Measurements from ENCODE around the gene UPF3A. TPM values are rescaled to one million over a fixed set of nuclear protein-coding genes. Genes with fewer than 3 reads are reported as not detected.

UPF3A gene
- polyA plus RNA-seq, 1 experiment: 43.9 TPM

- Histone ChIP-seq H3K36me3 (ENCODE audit: control insufficient read depth, insufficient read depth, low read length) (peaks cover 23% of the 10 kb centered on the region), H3K4me3 (ENCODE audit: low read depth, low read length) (no peak overlapping the region), H3K27me3 (ENCODE audit: control insufficient read depth, insufficient read depth, low read length) (no peaks in the 10 kb centered on the region)
- ChIA-PET POLR2A (no interaction called here), CTCF (no interaction called here)
- DNase-seq (ENCODE audit: low read depth): no peak
- no peak for TF ChIP-seq CTCF (IDR thresholded peaks at IDR 0.05; ENCODE audit: insufficient read depth, low read depth, low read length)
These were observed 6.8 kb downstream of the UPF3A start for GRCh38 chr13:114288157-114288591.

GRCh38 chr13:114296448-114296847, 15.0 kb downstream of the UPF3A start:
- Histone ChIP-seq H3K4me3 (ENCODE audit: low read depth, low read length) (no peak overlapping the region), H3K27me3 (ENCODE audit: control insufficient read depth, insufficient read depth, low read length) (no peaks in the 10 kb centered on the region), H3K36me3 (ENCODE audit: control insufficient read depth, insufficient read depth, low read length) (peaks cover 15% of the 10 kb centered on the region)
- no peak for DNase-seq (ENCODE audit: low read depth)
- TF ChIP-seq CTCF (IDR thresholded peaks at IDR 0.05; ENCODE audit: insufficient read depth, low read depth, low read length): no peak
- ChIA-PET CTCF (no interaction called here), POLR2A (no interaction called here)

- DNase-seq (ENCODE audit: low read depth): no peak
- POLR2A ChIA-PET: no interaction called here
- Histone ChIP-seq H3K4me3 (ENCODE audit: low read depth, low read length) (no peak overlapping the region), H3K36me3 (ENCODE audit: control insufficient read depth, insufficient read depth, low read length) (peaks cover 16% of the 10 kb centered on the region), H3K27me3 (ENCODE audit: control insufficient read depth, insufficient read depth, low read length) (no peaks in the 10 kb centered on the region)
- no peak for TF ChIP-seq CTCF (IDR thresholded peaks at IDR 0.05; ENCODE audit: insufficient read depth, low read depth, low read length)
- CTCF ChIA-PET: no interaction called here
These were observed 15.5 kb downstream of the UPF3A start for GRCh38 chr13:114296902-114297301.

DNA sequence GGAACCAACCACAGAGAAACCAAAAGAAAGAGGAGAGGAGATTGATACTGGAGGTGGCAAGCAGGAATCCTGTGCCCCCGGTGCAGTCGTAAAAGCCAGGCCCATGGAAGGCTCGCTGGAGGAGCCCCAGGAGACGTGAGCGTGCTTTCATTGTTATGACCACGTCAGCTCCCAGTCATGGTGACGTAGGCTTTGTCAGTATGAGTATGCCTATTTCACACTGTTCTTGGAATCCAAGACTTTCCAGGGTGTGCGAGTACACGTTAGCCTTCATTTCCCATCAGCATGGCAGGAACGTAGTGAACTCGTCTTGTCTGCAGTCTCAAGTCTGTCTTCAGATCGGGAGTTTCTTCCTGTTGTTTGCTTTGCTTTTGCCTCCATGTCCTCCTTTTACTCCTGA, 17.5 kb downstream of the UPF3A start:
- TF ChIP-seq CTCF (IDR thresholded peaks at IDR 0.05; ENCODE audit: insufficient read depth, low read depth, low read length): no peak
- no peak for DNase-seq (ENCODE audit: low read depth)
- POLR2A ChIA-PET: interaction anchor here (0.6 kb wide), 1 partner anchor 23 kb away, joined by 10 read pairs; no protein-coding TSS in a partner anchor
- CTCF ChIA-PET: interaction anchor here (1.1 kb wide), 1 partner anchor 17 kb away, joined by 4 read pairs; the partner anchor contains the start of gene UPF3A
- peaks cover 20% of the 10 kb centered on the region for H3K36me3 ChIP-seq (ENCODE audit: control insufficient read depth, insufficient read depth, low read length)
- H3K27me3 ChIP-seq (ENCODE audit: control insufficient read depth, insufficient read depth, low read length): no peaks in the 10 kb centered on the region
- H3K4me3 ChIP-seq (ENCODE audit: low read depth, low read length): no peak overlapping the region

DNA sequence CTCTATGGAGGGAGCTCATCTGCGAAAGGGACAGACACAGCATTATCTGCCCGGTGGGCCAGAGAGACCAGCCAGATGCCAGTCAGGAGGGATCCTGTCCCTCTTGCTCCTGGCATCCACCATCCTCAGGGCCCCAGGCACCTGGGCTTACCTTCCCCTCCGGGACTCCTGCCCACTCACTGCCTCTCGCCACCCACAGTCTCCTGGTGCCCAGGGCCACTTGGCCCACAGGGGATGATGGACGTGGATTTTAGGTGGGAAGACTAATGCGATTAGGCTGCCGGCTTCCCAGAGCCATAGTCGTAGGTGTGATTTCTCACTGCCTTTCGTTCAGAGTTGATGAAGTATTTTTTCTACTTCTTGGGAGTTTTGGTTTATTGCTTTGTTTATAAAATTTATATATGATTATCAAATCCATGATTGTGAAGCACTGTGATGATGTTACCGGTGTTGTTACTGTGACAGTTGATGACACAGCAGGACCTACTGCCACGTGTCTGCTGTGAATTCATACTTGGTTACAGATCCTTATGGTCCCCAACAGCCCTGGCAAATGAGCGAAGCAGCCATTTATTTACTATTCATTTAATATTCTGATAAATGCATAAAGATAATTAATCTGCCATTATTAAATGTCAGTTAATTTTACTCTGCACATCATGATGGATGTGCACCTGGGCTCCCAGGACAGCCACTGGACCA, 18.4 kb downstream of the UPF3A start:
- ChIA-PET POLR2A (no interaction called here), CTCF (interaction anchor here (1.1 kb wide), 1 partner anchor 18 kb away, joined by 4 read pairs; the partner anchor contains the start of gene UPF3A)
- Histone ChIP-seq H3K4me3 (ENCODE audit: low read depth, low read length) (no peak overlapping the region), H3K36me3 (ENCODE audit: control insufficient read depth, insufficient read depth, low read length) (peaks cover 21% of the 10 kb centered on the region), H3K27me3 (ENCODE audit: control insufficient read depth, insufficient read depth, low read length) (no peaks in the 10 kb centered on the region)
- no peak for DNase-seq (ENCODE audit: low read depth)
- TF ChIP-seq CTCF (IDR thresholded peaks at IDR 0.05; ENCODE audit: insufficient read depth, low read depth, low read length): no peak

All from BJ (cell line).